K562 (cell line): ENCODE measurements around the gene FOXO4. TPM values are rescaled to one million over a fixed set of nuclear protein-coding genes. Genes with fewer than 3 reads are reported as not detected.
A peak's percentile ranks its signal among the peaks of the same experiment; 100 is the strongest.

Experiments used
- BACH1 ChIP-seq: fragments of 200-800 bp; sonication (Bioruptor generic); IDR thresholded peaks from 2 replicates; pipeline ENCODE4 v1.6.1; 2016; ENCODE audit warnings: missing genetic modification characterization, missing compliant biosample characterization
- DPF2 ChIP-seq: fragments of 450-650 bp; IDR thresholded peaks from 2 replicates; pipeline ENCODE4 v1.6.1; 2016
- ESRRB ChIP-seq: fragments of 250-450 bp; sonication (Bioruptor Pico); IDR thresholded peaks from 2 replicates; pipeline ENCODE4 v1.5.0; 2020; ENCODE audit warnings: mild to moderate bottlenecking, moderate library complexity, borderline replicate concordance
- ETV5 ChIP-seq: sonication (generic); formaldehyde crosslinking; IDR thresholded peaks from 2 replicates; pipeline ENCODE4 v1.4.0; 2020; ENCODE audit warnings: low read depth, mild to moderate bottlenecking, missing genetic modification reagents
- ETV6 ChIP-seq, 3 experiments: fragments of 150-350 bp in 1 of 3; sonication (generic) in 1 of 3; formaldehyde crosslinking in 1 of 3; IDR thresholded peaks; 2 replicates each; pipeline versions ENCODE4 v1.6.1 to v1.8.0; 2014 to 2022; ENCODE audit warnings: borderline replicate concordance in 2 of 3, low read depth in 2 of 3, antibody characterized with exemption in 1 of 3, low read length in 1 of 3, mild to moderate bottlenecking in 1 of 3, missing genetic modification reagents in 1 of 3
- IFI16 ChIP-seq: fragments of 250-450 bp; sonication (Bioruptor Pico); IDR thresholded peaks from 2 replicates; pipeline ENCODE4 v2.1.2; 2022; ENCODE audit warnings: mild to moderate bottlenecking, inconsistent platforms
- KDM2B ChIP-seq: fragments of 250-450 bp; sonication (Bioruptor Pico); IDR thresholded peaks from 2 replicates; pipeline ENCODE4 v1.8.0; 2021; ENCODE audit warnings: mild to moderate bottlenecking, moderate library complexity
- KLF6 ChIP-seq: fragments of 250-450 bp; sonication (Bioruptor Pico); IDR thresholded peaks from 2 replicates; pipeline ENCODE4 v1.4.0; 2020; ENCODE audit warnings: mild to moderate bottlenecking, moderate library complexity, borderline replicate concordance
- POLR2G ChIP-seq: fragments of 200-400 bp; formaldehyde crosslinking; IDR thresholded peaks from 2 replicates; pipeline ENCODE4 v1.6.1; 2017; ENCODE audit warnings: low read depth, mild to moderate bottlenecking, antibody characterized with exemption, low read length, moderate library complexity
- PREB ChIP-seq: sonication (generic); formaldehyde crosslinking; IDR thresholded peaks from 2 replicates; pipeline ENCODE4 v1.8.1; 2023; ENCODE audit warnings: mild to moderate bottlenecking, missing genetic modification reagents
- RBM34 ChIP-seq: fragments of 200-400 bp; formaldehyde crosslinking; IDR thresholded peaks from 2 replicates; pipeline ENCODE4 v1.6.1; 2018; ENCODE audit warnings: low read length, borderline replicate concordance; ENCODE audit not compliant: insufficient read depth
- SMAD1 ChIP-seq: fragments of 150-350 bp; IDR thresholded peaks from 2 replicates; pipeline ENCODE4 v1.6.1; 2014; ENCODE audit warnings: low read length, low read depth; ENCODE audit not compliant: partially characterized antibody
- SOX6 ChIP-seq: fragments of 450-650 bp; IDR thresholded peaks from 2 replicates; pipeline ENCODE4 v1.6.1; 2014; ENCODE audit warnings: mild to moderate bottlenecking
- SRSF3 ChIP-seq: fragments of 200-400 bp; formaldehyde crosslinking; IDR thresholded peaks from 2 replicates; pipeline ENCODE4 v1.6.1; 2016; ENCODE audit warnings: mild to moderate bottlenecking, low read length, moderate library complexity; ENCODE audit not compliant: insufficient read depth
- TAL1 ChIP-seq: fragments of 450-650 bp; IDR thresholded peaks from 2 replicates; pipeline ENCODE4 v1.6.1; 2016; ENCODE audit warnings: mild to moderate bottlenecking
- ZC3H11A ChIP-seq: IDR thresholded peaks from 2 replicates; pipeline ENCODE4 v1.6.1; 2012; ENCODE audit warnings: low read depth, low read length, improper control_type of control experiment
- ZNF24 ChIP-seq: fragments of 450-650 bp; IDR thresholded peaks from 2 replicates; pipeline ENCODE4 v1.6.1; 2016
- ZNF589 ChIP-seq: fragments of 200-800 bp; sonication (Bioruptor generic); IDR thresholded peaks from 2 replicates; pipeline ENCODE4 v1.6.1; 2016; ENCODE audit warnings: low read depth, missing genetic modification characterization, missing compliant biosample characterization
- ZNF699 ChIP-seq: fragments of 250-450 bp; sonication (Bioruptor Pico); IDR thresholded peaks from 2 replicates; pipeline ENCODE4 v1.8.0; 2021; ENCODE audit warnings: mild to moderate bottlenecking, moderate library complexity; ENCODE audit not compliant: insufficient replicate concordance
- polyA plus RNA-seq, 8 experiments: library from polyadenylated mRNA; depleted of rRNA in 4 of 8; stranded (reverse) in 5 of 8; unstranded in 3 of 8; fragments of >200 nt; fragmentation: Nextera tagmentation in 2 of 8; fragmentation: Illumina TruSeq in 1 of 8; extraction: Ambion mirVana in 2 of 8; extraction: Trizol in 1 of 8; gene quantifications; 2 replicates each; pipeline versions ENCODE4 v1.2.1 to v1.2.3, GENCODE V29; 2011 to 2014; ENCODE audit warnings: inconsistent platforms in 1 of 8, missing spikeins in 1 of 8
- total RNA-seq, 7 experiments: library from RNA; depleted of rRNA in 6 of 7; stranded (reverse); fragments of >200 nt in 6 of 7; fragmentation: Illumina TruSeq in 2 of 7; extraction: Trizol in 2 of 7; gene quantifications; 2 replicates each; pipeline versions ENCODE4 v1.2.1 to v1.2.3, GENCODE V29; 2011 to 2021; ENCODE audit warnings: low replicate concordance in 1 of 7
- TF ChIP-seq, protein P1 (sequence below): fragments of 250-450 bp; sonication (Bioruptor Pico); IDR thresholded peaks from 2 replicates; pipeline ENCODE4 v1.5.0; 2021; ENCODE audit warnings: mild to moderate bottlenecking, moderate library complexity
- TF ChIP-seq, protein P2 (sequence below): fragments of 450-650 bp; conservative IDR thresholded peaks from 2 replicates; pipeline ENCODE4 v1.6.1; 2016; ENCODE audit warnings: missing genetic modification characterization, low read depth, mild to moderate bottlenecking, missing compliant biosample characterization, moderate library complexity

FOXO4 gene
- total and polyA plus RNA-seq, 9 of the 15 experiments (the other 6 are each of a cell fraction or from before 2014, with no cell fraction given), result 0.13 to 26.6 (median 8.5) TPM

DNA sequence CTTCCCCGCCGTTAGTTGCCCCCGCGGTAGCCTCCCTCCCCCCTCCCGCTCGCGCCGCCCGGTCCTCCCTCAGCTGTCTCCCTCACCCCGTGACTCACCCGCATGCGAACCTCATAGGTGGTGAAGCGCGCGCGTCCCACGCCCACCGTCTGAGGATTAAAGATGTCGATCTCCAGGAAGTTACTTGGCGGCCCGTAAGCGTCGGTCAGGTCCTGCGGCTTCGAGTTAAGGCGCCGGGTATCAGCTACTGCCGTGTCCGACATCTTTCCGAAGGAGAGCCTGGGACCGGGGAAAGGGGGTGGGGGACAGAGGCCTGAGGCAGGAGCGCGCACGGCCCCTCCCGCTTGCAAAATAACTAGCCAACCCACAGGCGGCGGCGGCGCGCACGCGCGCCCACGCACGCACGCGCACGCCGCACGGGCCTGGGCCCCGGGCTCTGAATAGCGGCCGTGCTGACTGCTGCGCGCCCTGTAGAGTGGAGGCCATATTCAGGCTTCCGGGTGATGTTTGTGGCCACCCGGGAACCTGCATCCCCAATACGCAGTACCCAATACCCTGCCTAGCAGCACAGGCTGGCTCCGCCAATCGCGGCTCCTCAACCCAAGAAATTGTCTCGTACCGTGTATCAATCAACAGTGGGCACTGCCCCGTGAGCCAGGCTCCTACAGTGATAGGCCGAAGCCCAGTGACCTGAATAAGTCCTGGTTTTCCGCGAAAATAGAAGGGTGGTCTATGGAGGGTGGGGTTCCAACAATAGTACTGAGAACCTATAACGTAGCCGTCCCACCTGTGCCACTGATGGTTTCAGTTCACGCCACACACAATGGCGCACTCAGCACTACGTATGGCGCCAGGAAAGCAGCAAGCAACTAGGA, 27.4 kb upstream of the FOXO4 start, which contains the start of gene SNX12 (continued):
- TF ChIP-seq, protein P1, sequence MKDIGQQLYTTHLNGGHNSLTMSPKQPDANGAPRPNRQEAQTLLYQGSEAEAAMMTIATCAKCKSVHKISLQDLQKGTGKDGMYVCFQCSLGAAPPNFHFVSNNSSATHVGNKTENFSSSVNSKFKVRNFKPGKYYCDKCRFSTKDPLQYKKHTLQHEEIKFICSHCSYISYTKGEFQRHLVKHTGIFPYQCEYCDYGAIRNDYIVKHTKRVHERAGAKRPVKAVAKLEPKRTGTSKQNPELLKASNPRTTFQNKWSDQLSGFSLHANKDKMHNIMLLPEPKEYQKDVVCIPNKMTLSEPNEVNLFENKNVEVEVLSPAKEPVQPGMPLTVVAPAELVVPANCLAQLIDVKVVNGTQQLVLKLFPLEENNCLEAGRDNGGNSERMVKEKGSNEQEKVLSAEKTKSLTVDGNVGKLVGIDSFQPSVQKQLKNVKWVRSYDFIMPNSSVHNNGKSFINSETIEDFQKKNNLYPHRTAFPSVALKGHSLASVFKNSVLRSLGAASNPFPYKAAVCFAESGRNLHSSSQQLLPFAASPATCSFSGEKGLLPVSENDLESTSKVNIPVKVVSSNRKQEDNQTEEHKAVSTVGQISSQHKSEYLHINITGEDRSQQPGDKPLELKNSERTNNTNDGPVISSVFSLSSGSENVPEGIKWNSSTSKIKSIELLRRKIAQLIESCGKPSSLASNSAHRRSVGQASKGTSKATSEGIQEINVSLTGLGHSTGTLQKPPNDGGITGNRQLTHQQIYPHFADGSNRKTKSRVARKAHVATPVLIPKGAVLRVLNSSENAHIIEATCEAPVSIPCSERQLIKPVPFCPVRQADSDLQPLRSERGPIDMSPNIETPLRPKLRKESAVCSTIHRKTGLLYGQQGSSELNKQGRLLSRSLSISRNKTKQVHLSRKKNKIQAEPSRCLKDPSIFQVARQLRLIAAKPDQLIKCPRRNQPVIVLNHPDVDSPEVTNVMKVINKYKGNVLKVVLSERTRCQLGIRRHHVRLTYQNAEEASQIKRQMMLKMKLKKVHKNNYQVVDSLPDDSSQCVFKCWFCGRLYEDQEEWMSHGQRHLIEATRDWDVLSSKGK (CRISPR knock-in tag), result no peak
- TF ChIP-seq ZNF589 (CRISPR knock-in tag) (peak; percentile 84), SMAD1 (no peak), ZNF699 (no peak), TAL1 (no peak), ESRRB (CRISPR knock-in tag) (no peak), POLR2G (peak; percentile 82), ZNF24 (no peak), SOX6 (peak; percentile 51; the same call in 1 of the 2 replicates), BACH1 (tag) (peak; percentile 80; the same call in 1 of the 2 replicates), ETV5 (CRISPR knock-in tag) (peak; percentile 49; the same call in 1 of the 2 replicates), RBM34 (no peak), KDM2B (CRISPR knock-in tag) (no peak), SRSF3 (no peak), ZC3H11A (no peak), DPF2 (peak; percentile 43; the same call in 1 of the 2 replicates), PREB (CRISPR knock-in tag) (peak; percentile 71; the same call in 1 of the 2 replicates), IFI16 (CRISPR knock-in tag) (no peak), KLF6 (CRISPR knock-in tag) (no peak), ETV6 (IDR thresholded peaks at IDR 0.05; ENCODE audit: borderline replicate concordance in 1 of 2, low read depth in 2 of 2, low read length in 1 of 2) (no peak), ETV6 (CRISPR knock-in tag; IDR thresholded peaks at IDR 0.05; ENCODE audit: borderline replicate concordance) (no peak)
- TF ChIP-seq, protein P2, sequence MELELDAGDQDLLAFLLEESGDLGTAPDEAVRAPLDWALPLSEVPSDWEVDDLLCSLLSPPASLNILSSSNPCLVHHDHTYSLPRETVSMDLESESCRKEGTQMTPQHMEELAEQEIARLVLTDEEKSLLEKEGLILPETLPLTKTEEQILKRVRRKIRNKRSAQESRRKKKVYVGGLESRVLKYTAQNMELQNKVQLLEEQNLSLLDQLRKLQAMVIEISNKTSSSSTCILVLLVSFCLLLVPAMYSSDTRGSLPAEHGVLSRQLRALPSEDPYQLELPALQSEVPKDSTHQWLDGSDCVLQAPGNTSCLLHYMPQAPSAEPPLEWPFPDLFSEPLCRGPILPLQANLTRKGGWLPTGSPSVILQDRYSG (tag), result peak; percentile 83
